Activated naive CD8-positive, alpha-beta T cell (primary cell): ENCODE data around the gene FAM47E.
"Not testable (repeated sequence)": the region's sequence is repeated elsewhere in the genome, so short reads cannot be mapped to it uniquely, and the experiment has no call there.

Experiments
- H3K27ac Mint-ChIP-seq: one replicate; pipeline ENCODE4 v1.8.0; 2021; ENCODE audit warnings: mixed read lengths
- H3K27me3 Mint-ChIP-seq: one replicate; pipeline ENCODE4 v1.8.0; 2021; ENCODE audit warnings: mixed read lengths
- H3K36me3 Mint-ChIP-seq: one replicate; pipeline ENCODE4 v1.8.0; 2021; ENCODE audit warnings: mixed read lengths
- H3K4me1 Mint-ChIP-seq: one replicate; pipeline ENCODE4 v1.8.0; 2021; ENCODE audit warnings: low read depth, mixed read lengths
- H3K4me3 Mint-ChIP-seq: one replicate; pipeline ENCODE4 v1.8.0; 2021; ENCODE audit warnings: mild to moderate bottlenecking, mixed read lengths
- H3K9me3 Mint-ChIP-seq: one replicate; pipeline ENCODE4 v1.8.0; 2021; ENCODE audit warnings: low read depth, mixed read lengths

Gene FAM47E

DNA sequence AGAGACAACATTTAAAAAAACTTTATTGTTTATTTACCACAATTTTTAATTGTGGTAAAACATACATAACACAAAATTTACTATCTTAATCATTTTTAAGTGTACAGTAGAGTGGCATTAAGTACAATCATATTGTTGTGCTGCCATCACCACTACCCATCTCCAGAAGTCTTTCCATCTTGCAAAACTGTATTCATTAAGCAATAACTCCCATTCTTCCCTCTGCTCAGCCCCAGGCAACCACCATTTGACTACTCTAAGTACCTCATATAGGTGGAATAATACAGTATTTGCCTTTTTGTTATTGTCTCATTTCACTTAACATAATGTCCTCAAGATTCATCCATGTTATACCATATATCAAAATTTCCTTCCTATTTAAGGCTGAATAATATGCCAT lies 12.8 kb upstream of the FAM47E start:
- H3K36me3 Mint-ChIP-seq, result peaks cover 5% of the 10 kb centered on the region
- H3K4me3 Mint-ChIP-seq, result no peak overlapping the region
- peaks cover 13% of the 10 kb centered on the region for H3K9me3 Mint-ChIP-seq
- no peak overlapping the region for H3K27ac Mint-ChIP-seq
- H3K27me3 Mint-ChIP-seq, result no peaks in the 10 kb centered on the region
- H3K4me1 Mint-ChIP-seq, result peaks cover under 1% of the 10 kb centered on the region

DNA sequence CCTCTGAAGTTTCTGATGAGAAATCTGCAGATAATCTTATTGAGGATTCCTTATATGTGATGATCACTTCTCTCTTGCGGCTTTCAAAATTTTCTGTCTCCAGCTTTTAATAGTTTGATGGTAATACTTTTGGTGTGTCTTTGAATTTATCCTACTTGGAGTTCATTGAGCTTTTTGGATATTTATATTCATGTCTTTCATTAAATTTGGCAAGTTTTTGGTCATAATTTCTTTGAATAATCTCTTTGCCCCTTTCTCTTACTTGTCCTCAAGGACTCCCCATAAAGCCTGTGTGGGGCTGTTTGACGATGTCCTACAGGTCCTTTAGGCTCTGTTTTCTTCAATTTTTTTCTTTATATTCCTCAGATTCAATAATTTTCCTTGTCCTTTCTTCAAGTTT lies 11.3 kb upstream of the FAM47E start:
- no peaks in the 10 kb centered on the region for H3K4me1 Mint-ChIP-seq
- no peaks in the 10 kb centered on the region for H3K27me3 Mint-ChIP-seq
- H3K27ac Mint-ChIP-seq, result no peak overlapping the region
- H3K9me3 Mint-ChIP-seq, result peaks cover 13% of the 10 kb centered on the region
- peaks cover 5% of the 10 kb centered on the region for H3K36me3 Mint-ChIP-seq
- H3K4me3 Mint-ChIP-seq, result no peak overlapping the region

DNA sequence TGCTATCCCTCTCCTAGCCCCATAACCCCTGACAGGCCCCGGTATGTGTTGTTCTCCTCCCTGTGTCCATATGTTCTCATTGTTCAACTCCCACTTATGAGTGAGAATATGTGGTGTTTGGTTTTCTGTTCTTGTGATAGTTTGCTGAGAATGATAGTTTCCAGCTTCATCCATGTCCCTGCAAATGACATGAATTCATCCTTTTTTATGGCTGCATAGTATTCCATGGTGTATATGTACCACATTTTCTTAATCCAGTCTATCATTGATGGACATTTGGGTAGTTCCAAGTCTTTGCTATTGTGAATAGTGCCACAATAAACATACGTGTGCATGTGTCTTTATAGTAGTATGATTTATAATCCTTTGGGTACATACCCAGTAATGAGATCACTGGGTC lies 7.6 kb upstream of the FAM47E start:
- not testable (repeated sequence) for H3K4me3 Mint-ChIP-seq, H3K4me1 Mint-ChIP-seq, H3K27ac Mint-ChIP-seq, H3K36me3 Mint-ChIP-seq, H3K27me3 Mint-ChIP-seq, H3K9me3 Mint-ChIP-seq

DNA sequence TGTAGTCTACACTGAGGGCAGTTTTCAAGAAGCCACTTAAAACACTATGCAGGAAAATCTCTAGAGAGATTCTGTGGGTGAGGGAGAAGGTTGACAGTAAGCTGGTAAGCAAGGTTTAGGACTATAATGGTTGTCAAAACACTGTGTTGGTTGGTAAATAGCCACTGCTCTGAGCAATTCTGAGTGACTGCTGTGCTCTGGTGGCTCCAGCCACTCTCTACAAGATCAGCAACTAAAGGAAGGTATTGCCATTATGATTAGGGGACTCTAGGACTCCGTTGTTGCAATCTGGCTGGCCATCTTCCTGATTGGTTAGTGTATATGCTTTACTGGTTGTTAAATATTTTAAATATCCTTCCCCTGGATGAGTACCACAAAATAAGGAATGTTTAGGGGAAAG lies 5.5 kb upstream of the FAM47E start:
- no peaks in the 10 kb centered on the region for H3K9me3 Mint-ChIP-seq
- no peak overlapping the region for H3K4me3 Mint-ChIP-seq
- peaks cover 2% of the 10 kb centered on the region for H3K4me1 Mint-ChIP-seq
- no peaks in the 10 kb centered on the region for H3K36me3 Mint-ChIP-seq
- H3K27me3 Mint-ChIP-seq, result peaks cover 19% of the 10 kb centered on the region
- H3K27ac Mint-ChIP-seq, result no peak overlapping the region

DNA sequence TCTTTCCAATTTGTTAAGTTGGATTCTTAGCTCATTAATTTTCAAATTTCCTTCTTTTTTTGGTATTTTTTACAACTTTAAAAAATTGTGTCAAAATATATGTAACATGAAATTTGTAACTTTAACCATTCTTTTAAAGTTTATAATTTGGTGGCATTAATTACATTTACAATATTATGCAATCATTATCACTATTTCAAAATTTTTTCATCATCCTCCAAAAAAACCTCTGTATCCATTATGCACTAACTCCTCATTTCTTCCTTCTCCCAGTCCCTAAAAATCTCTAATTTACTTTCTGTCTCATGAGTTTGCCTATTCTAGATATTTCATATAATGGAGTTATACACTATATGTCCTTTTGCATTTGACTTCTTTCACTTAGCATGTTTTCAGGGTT lies 4.7 kb upstream of the FAM47E start:
- H3K9me3 Mint-ChIP-seq, result no peaks in the 10 kb centered on the region
- peaks cover 6% of the 10 kb centered on the region for H3K4me1 Mint-ChIP-seq
- no peak overlapping the region for H3K27ac Mint-ChIP-seq
- H3K27me3 Mint-ChIP-seq, result peaks cover 23% of the 10 kb centered on the region
- H3K4me3 Mint-ChIP-seq, result no peak overlapping the region
- H3K36me3 Mint-ChIP-seq, result no peaks in the 10 kb centered on the region

DNA sequence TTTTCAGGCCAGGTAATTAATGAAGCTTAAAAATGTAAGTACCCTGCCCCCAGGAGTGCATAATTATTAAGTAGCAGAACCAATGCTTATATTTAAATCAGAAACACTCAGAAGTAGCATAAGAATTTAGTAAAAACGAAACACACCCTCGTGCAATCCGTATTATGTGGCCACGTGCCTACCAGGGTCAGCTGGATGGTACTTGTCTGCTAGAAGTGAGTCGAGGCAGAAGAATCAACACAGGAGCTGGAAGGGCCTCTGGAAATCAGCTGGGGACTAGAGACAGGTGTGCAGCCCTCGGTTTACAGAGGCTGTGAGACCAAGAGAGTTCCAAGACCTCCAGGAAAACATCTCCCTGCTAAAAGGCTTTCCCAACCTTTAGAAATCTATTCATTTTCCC lies 559 bp upstream of the FAM47E start:
- Mint-ChIP-seq H3K9me3 (no peaks in the 10 kb centered on the region), H3K27me3 (peaks cover 48% of the 10 kb centered on the region), H3K36me3 (no peaks in the 10 kb centered on the region), H3K27ac (no peak overlapping the region), H3K4me3 (peak overlapping the region; percentile 84), H3K4me1 (peaks cover 6% of the 10 kb centered on the region)

DNA sequence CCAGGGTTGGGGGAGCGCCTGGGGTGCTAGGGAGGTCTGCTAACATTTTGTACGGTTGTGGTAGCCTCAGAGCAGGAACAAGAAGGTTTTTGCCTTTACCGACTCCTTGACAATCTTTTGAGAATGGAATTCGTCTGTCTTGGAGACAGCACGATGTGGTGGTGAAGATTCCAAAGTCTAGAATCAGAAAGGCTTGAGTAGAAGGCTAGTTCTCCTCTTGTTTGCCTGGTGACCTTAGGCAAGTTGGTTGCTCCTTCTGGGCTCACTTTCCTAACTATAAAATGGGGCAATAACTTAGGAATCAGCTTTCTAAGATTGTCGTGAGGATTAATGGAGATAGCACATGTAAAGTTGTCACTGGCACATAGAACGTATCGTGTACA lies 741 bp downstream of the FAM47E start:
- peaks cover 48% of the 10 kb centered on the region for H3K27me3 Mint-ChIP-seq
- H3K9me3 Mint-ChIP-seq, result no peaks in the 10 kb centered on the region
- no peaks in the 10 kb centered on the region for H3K36me3 Mint-ChIP-seq
- H3K4me1 Mint-ChIP-seq, result peaks cover 6% of the 10 kb centered on the region
- H3K4me3 Mint-ChIP-seq, result peak overlapping the region; percentile 74
- H3K27ac Mint-ChIP-seq, result no peak overlapping the region

DNA sequence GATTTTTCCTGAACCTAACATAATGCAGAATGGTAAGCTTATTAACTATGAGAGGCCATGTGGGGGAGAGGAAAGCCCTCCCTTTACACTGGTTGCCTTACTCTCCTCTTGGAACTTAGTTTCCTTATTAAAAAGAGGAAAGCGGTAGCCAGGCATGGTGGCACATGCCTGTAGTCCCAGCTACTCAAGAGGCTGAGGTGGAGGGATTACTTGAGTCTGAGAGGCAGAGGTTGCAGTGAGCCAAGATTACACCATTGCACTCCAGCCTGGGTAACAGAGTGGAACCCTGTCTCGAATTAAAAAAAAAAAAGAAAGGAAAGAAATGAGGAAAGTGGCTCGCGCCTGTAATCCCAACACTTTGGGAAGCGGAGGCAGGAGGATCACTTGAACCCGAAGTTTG lies 2.0 kb downstream of the FAM47E start:
- H3K4me3 Mint-ChIP-seq, result no peak overlapping the region
- H3K27ac Mint-ChIP-seq, result no peak overlapping the region
- peaks cover 51% of the 10 kb centered on the region for H3K27me3 Mint-ChIP-seq
- H3K9me3 Mint-ChIP-seq, result no peaks in the 10 kb centered on the region
- H3K4me1 Mint-ChIP-seq, result peaks cover 6% of the 10 kb centered on the region
- no peaks in the 10 kb centered on the region for H3K36me3 Mint-ChIP-seq

DNA sequence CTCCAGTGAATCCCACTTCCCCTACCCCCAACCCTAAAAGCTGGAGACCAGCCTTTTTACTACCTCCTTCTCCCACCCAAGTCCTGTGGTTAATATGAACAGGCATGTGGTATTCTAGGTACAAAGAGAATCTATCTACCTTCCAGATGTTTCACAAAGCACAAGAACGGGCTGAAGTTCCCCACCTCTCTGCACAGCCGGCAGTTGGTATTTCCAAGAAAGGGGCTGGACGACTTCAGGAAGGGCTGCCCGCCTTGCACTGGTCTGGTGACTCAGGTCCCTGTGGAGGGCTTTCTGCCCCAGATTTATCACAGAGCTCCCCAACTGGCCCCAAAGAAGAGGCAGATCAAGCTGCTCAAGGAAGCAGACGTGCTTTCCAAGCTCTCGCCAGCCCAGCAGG lies 4.5 kb downstream of the FAM47E start:
- no peak overlapping the region for H3K4me3 Mint-ChIP-seq
- H3K27me3 Mint-ChIP-seq, result peaks cover 33% of the 10 kb centered on the region
- H3K9me3 Mint-ChIP-seq, result no peaks in the 10 kb centered on the region
- H3K36me3 Mint-ChIP-seq, result no peaks in the 10 kb centered on the region
- peaks cover 4% of the 10 kb centered on the region for H3K4me1 Mint-ChIP-seq
- H3K27ac Mint-ChIP-seq, result no peak overlapping the region

DNA sequence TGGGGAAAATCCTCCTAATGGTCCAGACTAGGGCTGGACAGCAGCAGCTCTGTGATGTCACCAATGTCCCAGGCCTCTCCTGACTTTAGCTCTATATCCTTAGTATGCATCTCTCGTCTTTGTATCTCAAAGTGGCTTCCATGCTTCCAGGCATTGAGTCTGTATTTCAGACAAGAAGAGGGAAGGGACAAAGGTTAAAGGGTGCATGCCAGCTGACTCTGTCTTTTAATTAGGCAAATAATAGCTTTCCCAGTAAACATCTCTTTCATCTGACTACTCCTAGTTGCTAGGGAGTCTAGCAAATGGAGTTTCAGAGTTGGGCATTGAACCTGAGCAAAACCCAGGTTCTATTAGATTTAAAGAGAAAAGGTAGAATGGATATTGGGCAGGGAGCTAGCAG lies 5.4 kb downstream of the FAM47E start:
- no peaks in the 10 kb centered on the region for H3K36me3 Mint-ChIP-seq
- peaks cover 30% of the 10 kb centered on the region for H3K27me3 Mint-ChIP-seq
- no peak overlapping the region for H3K4me3 Mint-ChIP-seq
- H3K4me1 Mint-ChIP-seq, result no peaks in the 10 kb centered on the region
- no peak overlapping the region for H3K27ac Mint-ChIP-seq
- H3K9me3 Mint-ChIP-seq, result no peaks in the 10 kb centered on the region

DNA sequence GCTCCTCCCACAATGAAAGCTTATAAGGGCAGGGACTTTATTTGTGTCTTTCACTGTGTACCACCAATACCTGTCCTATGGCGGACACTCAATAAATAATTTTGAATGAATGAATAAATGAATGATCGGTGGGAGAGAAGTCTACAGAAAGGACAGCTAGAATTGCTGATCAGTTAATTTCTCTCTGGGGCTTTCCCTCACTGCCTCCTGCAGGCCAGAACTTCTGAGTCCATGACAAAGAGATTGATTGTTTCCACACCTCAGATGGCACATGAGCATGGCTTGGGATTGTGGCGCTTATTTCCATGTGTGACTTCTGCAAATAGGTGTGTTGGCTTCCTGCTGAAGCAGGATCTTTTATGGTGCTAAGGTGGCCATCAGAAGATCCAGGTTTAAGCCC lies 6.3 kb downstream of the FAM47E start:
- Mint-ChIP-seq H3K27me3 (peaks cover 24% of the 10 kb centered on the region), H3K4me3 (no peak overlapping the region), H3K27ac (no peak overlapping the region), H3K36me3 (no peaks in the 10 kb centered on the region), H3K4me1 (no peaks in the 10 kb centered on the region), H3K9me3 (no peaks in the 10 kb centered on the region)

DNA sequence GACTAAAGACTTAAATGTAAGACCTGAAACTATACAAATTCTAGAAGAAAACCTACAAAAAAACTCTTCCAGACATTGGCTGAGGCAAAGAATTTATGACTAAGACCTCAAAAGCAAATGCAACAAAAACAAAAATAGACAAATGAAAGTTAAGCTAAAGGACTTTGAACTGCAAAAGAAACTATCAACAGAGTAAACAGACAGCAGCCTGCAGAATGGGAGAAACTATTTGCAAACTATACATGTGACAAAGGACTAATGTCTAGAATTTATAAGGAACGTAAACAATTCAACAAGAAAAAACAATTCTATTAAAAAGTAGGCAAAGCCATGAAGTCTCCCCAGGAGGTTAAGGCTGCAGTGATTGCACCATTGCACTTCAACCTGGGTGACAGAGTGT lies 9.1 kb downstream of the FAM47E start:
- Mint-ChIP-seq H3K4me1 (no peaks in the 10 kb centered on the region), H3K9me3 (no peaks in the 10 kb centered on the region), H3K36me3 (no peaks in the 10 kb centered on the region), H3K27me3 (peaks cover 5% of the 10 kb centered on the region), H3K4me3 (no peak overlapping the region), H3K27ac (no peak overlapping the region)

DNA sequence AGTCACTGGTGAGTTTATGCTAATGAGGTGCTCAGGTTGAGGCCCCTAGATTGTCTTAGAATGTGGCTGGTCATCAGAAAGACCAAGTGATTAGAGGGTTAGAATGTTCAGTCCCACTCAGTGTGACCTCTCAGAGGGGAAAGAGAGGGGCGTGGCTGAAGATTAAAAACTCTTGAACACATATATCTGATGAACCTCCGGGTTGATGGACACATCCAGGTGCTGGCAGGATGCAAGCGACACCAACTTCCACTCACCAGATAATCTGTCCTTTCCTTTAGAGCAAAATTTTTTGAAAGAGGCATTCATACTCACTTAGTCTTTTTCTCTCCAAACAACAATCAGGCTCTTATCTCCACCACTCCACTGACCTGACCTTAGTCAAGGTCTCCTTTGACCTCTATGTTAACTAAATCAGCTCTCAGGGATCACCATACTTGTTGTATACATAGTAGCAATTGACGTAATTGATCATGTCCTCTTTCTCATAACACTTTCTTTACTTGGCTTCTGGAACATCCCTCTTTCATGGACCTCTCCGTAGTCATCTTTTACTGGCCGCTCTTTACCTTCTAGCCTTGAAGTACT lies 14.2 kb downstream of the FAM47E start:
- H3K9me3 Mint-ChIP-seq, result no peaks in the 10 kb centered on the region
- H3K27me3 Mint-ChIP-seq, result no peaks in the 10 kb centered on the region
- H3K4me3 Mint-ChIP-seq, result no peak overlapping the region
- no peak overlapping the region for H3K27ac Mint-ChIP-seq
- no peaks in the 10 kb centered on the region for H3K4me1 Mint-ChIP-seq
- no peaks in the 10 kb centered on the region for H3K36me3 Mint-ChIP-seq

DNA sequence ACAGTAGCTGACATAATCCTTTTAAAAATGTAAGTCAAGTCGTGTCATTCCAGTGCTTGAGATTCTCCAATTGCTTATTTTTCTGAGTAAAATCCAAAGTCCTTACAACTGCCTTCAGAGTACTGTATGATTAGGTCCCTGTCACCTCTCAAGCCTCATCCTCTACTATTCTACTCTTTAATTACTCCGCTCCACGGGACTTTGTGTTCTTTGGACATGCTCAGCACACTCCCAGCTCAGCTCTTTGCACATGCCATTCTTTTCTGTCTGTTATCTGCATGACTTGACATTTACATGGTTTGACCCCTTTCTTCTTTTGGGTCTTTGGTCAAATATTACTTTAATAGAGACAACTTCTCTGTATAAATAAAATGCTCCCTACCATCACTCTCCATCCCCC lies 15.1 kb downstream of the FAM47E start:
- no peaks in the 10 kb centered on the region for H3K4me1 Mint-ChIP-seq
- no peaks in the 10 kb centered on the region for H3K9me3 Mint-ChIP-seq
- H3K27me3 Mint-ChIP-seq, result no peaks in the 10 kb centered on the region

DNA sequence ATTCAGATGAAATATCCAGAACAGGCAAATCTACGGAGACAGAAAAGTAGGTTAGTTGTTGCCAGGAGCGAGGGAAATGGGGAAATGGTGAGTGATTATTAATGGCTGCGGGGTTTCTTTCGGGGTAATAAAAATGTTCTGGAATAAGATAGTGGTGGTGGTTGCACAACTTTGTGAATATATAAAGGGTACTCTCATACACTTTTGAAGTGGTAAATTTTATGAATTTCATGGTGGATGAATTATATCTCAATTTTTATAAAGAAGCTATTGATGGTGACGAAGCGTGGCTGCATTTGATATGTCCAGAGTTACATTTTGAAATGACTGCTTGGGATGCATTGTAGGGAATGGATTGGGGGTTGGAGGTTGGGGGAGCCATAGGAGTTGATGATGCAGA lies 16.3 kb downstream of the FAM47E start:
- no peaks in the 10 kb centered on the region for H3K9me3 Mint-ChIP-seq
- no peaks in the 10 kb centered on the region for H3K36me3 Mint-ChIP-seq
- H3K4me1 Mint-ChIP-seq, result no peaks in the 10 kb centered on the region
- no peak overlapping the region for H3K27ac Mint-ChIP-seq
- H3K27me3 Mint-ChIP-seq, result no peaks in the 10 kb centered on the region
- no peak overlapping the region for H3K4me3 Mint-ChIP-seq

More for the DNA sequence above, 15.1 kb downstream of the FAM47E start:
- H3K36me3 Mint-ChIP-seq, result no peaks in the 10 kb centered on the region
- no peak overlapping the region for H3K4me3 Mint-ChIP-seq
- H3K27ac Mint-ChIP-seq, result no peak overlapping the region

DNA sequence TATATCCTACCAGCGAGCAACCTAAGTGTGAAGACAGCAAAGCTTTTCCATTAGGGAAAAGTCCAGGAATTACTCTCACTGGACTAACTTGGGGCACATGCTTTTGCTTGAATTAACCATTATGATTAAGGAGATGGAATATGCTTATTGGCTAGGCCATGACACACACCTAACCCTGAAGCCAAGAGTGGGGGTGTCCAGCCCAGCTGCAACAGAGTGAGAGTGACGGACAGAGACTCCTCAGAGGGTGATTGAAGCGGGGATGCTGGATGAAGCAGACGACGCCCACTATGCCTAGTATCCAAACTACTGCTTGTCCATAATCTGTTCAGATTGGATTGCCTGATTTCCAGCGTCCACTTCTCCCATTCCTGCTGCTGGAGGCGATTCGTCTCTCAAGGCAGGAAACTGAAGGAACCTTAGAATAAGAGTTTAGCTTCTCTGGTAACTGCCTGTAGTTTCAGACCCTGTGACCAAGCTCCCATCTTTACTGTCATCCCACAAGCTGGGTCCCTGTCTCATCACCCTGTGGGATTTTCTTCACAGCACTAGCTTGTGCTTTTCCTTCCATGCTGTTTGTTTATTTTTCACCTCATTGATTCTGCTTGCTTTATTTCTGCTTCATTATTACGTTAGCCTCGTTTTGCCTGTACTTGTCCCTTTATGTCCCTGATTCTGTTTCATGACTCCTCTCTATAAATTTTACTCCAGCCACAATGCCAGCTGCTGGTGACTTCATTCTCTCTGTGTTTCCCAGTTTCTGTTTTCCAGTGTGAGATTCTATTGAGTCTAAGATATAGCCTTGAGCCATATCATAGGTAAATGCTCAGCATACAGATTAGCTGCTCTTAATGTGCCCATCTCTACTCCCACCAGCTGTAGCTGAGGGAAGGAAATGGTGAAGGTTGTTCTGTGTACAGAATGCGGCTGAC lies 19.0 kb downstream of the FAM47E start:
- peaks cover 2% of the 10 kb centered on the region for H3K27me3 Mint-ChIP-seq
- H3K9me3 Mint-ChIP-seq, result no peaks in the 10 kb centered on the region
- no peak overlapping the region for H3K27ac Mint-ChIP-seq
- H3K36me3 Mint-ChIP-seq, result no peaks in the 10 kb centered on the region
- H3K4me3 Mint-ChIP-seq, result no peak overlapping the region
- no peaks in the 10 kb centered on the region for H3K4me1 Mint-ChIP-seq
